GM23338 (cell line): ENCODE measurements around the gene WDR31.

Experiments
- CTCF ChIP-seq, 2 experiments: fragments of 200-600 bp in 1 of 2; sonication (generic) in 1 of 2; conservative IDR thresholded peaks; 2 replicates each; pipeline versions ENCODE4 v1.5.1 to v1.6.1; 2016 to 2017; ENCODE audit warnings: antibody characterized with exemption in 2 of 2, low read depth in 2 of 2, mild to moderate bottlenecking in 2 of 2, moderate library complexity in 1 of 2
- EZH2phosphoT487 ChIP-seq: fragments of 200-600 bp; sonication (generic); IDR thresholded peaks from one replicate; pipeline ENCODE4 v1.8.1; 2018; ENCODE audit warnings: antibody characterized with exemption; ENCODE audit not compliant: unreplicated experiment
- REST ChIP-seq: IDR thresholded peaks from one replicate; pipeline ENCODE4 v1.6.1; 2018; ENCODE audit warnings: antibody characterized with exemption; ENCODE audit not compliant: unreplicated experiment

- no peak for TF ChIP-seq CTCF (conservative IDR thresholded peaks at IDR 0.05; ENCODE audit: low read depth in 2 of 2)
- TF ChIP-seq REST = no peak
- no peak for TF ChIP-seq EZH2phosphoT487
These were observed 28.4 kb upstream of the WDR31 start for GRCh38 chr9:113368348-113368981.
